WERI-Rb-1 (cell line): ENCODE measurements around the gene ANKRD6.

ENCODE experiments used
- DNase-seq: peaks from one replicate; pipeline ENCODE4 v3.0.0-alpha.2; 2020
- H3K27ac ChIP-seq: fragments of 250-450 bp; sonication (Bioruptor Pico); 2 replicates; pipeline ENCODE4 v1.5.1; 2020; ENCODE audit warnings: mild to moderate bottlenecking, moderate library complexity
- H3K27me3 ChIP-seq: fragments of 250-450 bp; sonication (Bioruptor Pico); 2 replicates; pipeline ENCODE4 v1.5.1; 2021; ENCODE audit warnings: mild to moderate bottlenecking, low read depth, moderate library complexity; ENCODE audit not compliant: insufficient read depth, severe bottlenecking
- H3K36me3 ChIP-seq: fragments of 250-450 bp; sonication (Bioruptor Pico); 2 replicates; pipeline ENCODE4 v1.5.1; 2020; ENCODE audit warnings: mild to moderate bottlenecking, moderate library complexity
- H3K4me3 ChIP-seq: 2 replicates; pipeline ENCODE4 v1.5.1; 2011; ENCODE audit warnings: low read depth, mild to moderate bottlenecking, control low read depth, low read length
- H3K9me3 ChIP-seq: fragments of 250-450 bp; sonication (Bioruptor Pico); 2 replicates; pipeline ENCODE4 v1.5.1; 2021; ENCODE audit warnings: mild to moderate bottlenecking, moderate library complexity; ENCODE audit not compliant: severe bottlenecking
- CTCF ChIP-seq: IDR thresholded peaks from 2 replicates; pipeline ENCODE4 v1.5.1; 2011; ENCODE audit warnings: low read depth, mild to moderate bottlenecking, control low read depth, inconsistent platforms, low read length

ANKRD6 gene

GRCh38 chr6:89452281-89452680, 19.3 kb downstream of the ANKRD6 start:
- Histone ChIP-seq H3K36me3 (no peaks in the 10 kb centered on the region), H3K27ac (no peak overlapping the region), H3K9me3 (peaks cover 5% of the 10 kb centered on the region), H3K4me3 (no peak overlapping the region), H3K27me3 (no peaks in the 10 kb centered on the region)
- no peak for DNase-seq
- no peak for TF ChIP-seq CTCF

GRCh38 chr6:89454300-89454699, 21.3 kb downstream of the ANKRD6 start:
- DNase-seq = no peak
- Histone ChIP-seq H3K36me3 (no peaks in the 10 kb centered on the region), H3K27me3 (no peaks in the 10 kb centered on the region), H3K9me3 (peaks cover 5% of the 10 kb centered on the region), H3K27ac (no peak overlapping the region), H3K4me3 (no peak overlapping the region)
- no peak for TF ChIP-seq CTCF

- no peak for TF ChIP-seq CTCF
- H3K36me3 ChIP-seq = no peaks in the 10 kb centered on the region
- no peak for DNase-seq
- H3K9me3 ChIP-seq = peaks cover 5% of the 10 kb centered on the region
- H3K27me3 ChIP-seq = no peaks in the 10 kb centered on the region
- H3K4me3 ChIP-seq = no peak overlapping the region
- no peak overlapping the region for H3K27ac ChIP-seq
Measured at GRCh38 chr6:89458704-89459103, 25.8 kb downstream of the ANKRD6 start.

- no peak for TF ChIP-seq CTCF
- no peak overlapping the region for H3K27ac ChIP-seq
- H3K9me3 ChIP-seq = peaks cover 5% of the 10 kb centered on the region
- H3K36me3 ChIP-seq = no peaks in the 10 kb centered on the region
- no peaks in the 10 kb centered on the region for H3K27me3 ChIP-seq
- H3K4me3 ChIP-seq = no peak overlapping the region
- DNase-seq = no peak
Measured at GRCh38 chr6:89459501-89459900, 26.5 kb downstream of the ANKRD6 start.

- H3K27ac ChIP-seq = no peak overlapping the region
- TF ChIP-seq CTCF = no peak
- no peaks in the 10 kb centered on the region for H3K27me3 ChIP-seq
- no peak for DNase-seq
- no peak overlapping the region for H3K4me3 ChIP-seq
- no peaks in the 10 kb centered on the region for H3K36me3 ChIP-seq
- H3K9me3 ChIP-seq = peaks cover 5% of the 10 kb centered on the region
Measured at GRCh38 chr6:89460713-89461112, 27.8 kb downstream of the ANKRD6 start.

- H3K27ac ChIP-seq = no peak overlapping the region
- no peak for TF ChIP-seq CTCF
- H3K4me3 ChIP-seq = no peak overlapping the region
- no peaks in the 10 kb centered on the region for H3K9me3 ChIP-seq
- no peaks in the 10 kb centered on the region for H3K36me3 ChIP-seq
- no peaks in the 10 kb centered on the region for H3K27me3 ChIP-seq
- DNase-seq = no peak
Measured at GRCh38 chr6:89462503-89462902, 29.6 kb downstream of the ANKRD6 start.
